GDM1 (cell line): ENCODE results near the gene RERE.
"Not testable (repeated sequence)": the region's sequence is repeated elsewhere in the genome, so short reads cannot be mapped to it uniquely, and the experiment has no call there.

Experiments used
- DNase-seq: peaks from one replicate; lab custom pipeline; 2025; lab: John Stamatoyannopoulos, UW

Gene RERE

DNA sequence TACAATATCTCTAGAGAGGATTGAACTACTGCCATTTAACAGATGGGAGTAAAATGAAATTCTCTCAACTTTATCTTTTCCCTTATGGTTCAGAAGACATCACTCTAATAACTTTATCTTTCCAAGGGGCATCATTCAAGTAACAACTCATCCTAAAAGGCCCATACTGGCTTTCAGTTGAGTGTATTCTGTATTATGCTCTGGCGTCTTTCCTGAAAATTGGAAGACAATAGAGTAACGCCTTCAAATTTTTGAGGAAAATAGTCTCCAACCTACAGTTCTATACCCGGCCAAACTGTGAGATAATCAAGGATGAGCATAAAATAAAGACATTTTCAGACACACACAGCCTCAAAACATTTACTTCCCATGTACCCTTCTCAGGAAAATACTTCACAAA, 103.3 kb downstream of the RERE start:
- no peak for DNase-seq

DNA sequence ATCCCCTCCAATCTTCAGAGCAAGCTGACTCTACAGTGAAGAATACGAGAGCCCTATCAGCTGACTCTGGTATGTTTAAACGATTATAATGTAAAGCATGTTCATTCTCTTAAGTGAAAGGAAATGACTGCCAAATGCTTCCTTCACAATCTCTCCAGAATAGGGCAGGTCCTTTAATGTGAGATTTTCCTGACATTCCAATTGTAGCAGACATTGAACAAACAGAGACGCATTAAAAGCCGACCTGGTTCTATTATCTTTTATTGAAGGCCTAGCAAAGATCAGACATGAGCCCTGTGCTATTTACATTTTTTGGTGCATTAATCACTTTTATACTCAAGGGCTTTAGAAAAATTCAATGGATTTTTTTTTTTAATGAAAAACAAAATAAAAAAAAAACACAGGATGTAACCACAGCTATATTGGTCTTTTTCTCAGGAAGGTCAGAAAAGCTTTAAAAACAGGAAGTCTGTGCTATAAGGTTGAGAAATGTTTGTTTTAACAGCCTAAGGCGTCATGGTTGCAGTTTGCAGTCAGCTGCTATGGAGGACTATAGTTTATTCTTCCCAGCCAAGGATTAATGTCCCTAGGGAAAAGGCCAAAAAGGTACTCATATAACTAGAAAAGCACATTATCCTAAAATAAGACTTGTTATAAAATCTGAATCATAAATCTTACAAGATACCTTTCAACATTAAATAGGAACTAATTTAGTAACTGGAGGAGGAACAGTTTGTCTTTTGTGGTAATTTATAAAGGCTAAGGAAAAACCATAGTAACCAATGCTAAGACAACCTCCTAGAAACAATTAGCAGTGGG, 104.8 kb downstream of the RERE start:
- peak; percentile 14 for DNase-seq

DNA sequence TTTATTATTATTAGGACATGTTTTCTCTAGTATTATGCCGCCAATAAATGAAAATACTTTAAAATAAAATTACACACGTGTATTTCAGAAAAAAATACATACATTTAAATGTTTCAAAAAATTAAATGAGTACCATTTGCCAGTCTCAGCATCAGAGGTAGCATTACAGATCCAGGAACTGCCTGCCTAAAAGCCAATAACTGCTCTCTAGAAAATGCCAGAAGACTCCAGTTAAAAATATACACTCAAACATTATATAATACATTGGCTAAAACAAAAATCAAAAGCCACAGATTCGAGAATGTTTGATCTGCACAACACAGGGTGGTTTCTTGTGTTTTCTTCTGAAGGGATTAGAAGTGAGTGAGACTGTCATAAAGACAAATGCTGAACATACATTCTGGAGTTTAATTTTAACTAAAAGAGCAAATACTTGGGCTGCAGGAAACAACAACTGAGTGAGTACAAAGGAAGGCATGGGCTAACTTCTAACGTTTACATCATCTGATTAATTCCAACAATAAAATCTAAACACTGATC, 105.5 kb downstream of the RERE start:
- DNase-seq: no peak

DNA sequence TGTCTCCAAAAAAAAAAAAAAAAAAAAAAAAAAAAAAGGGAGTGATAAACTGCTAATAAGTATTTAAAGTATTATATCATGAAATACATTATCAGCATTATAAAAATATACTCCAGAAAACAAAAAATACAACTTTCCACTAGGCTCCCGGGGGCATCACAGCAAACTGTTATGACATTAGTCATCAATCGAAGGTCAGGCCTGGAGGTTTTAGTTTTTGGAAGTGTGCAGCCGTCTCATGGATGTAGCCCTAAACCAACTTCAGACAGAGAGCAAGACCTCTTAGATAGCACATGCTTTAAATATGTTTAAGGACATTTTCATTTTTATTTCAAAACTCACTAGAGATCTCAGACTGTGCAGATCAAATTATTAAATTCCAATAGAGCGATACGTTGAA, 106.3 kb downstream of the RERE start:
- no peak for DNase-seq

DNA sequence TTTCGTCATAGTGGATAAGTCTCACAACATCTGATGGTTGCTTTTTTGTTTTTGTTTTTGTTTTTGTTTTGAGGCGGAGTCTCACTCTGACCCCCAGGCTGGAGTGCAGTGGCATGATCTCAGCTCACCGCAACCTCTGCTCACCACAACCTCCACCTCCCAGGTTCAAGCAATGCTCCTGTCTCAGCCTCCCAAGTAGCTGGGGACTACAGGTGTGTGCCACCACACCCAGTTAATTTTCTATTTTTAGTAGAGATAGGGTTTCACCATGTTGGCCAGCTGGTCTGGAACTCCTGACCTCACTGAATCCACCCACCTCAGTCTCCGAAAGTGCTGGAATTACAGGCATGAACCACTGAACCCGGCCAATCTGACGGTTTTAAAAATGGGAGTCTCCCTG, 109.2 kb downstream of the RERE start:
- no peak for DNase-seq

DNA sequence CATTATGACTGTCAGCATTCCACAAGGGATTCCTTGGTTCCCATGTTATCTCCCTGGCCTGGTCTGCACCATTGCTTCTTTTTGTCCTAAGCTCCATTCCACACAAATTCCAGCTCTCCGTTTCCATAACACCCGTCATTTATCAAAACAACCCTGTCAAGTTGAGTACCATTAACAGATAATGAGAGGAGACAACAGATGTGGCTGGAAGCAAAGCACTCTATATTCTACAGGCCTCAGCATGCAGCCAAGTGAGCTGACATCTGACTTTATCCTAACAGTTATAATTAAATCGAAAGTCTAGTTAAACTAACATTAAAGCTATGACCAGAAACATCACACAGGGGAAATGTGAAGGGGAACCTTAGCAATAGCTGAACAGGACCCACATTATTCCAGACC, 110.4 kb downstream of the RERE start:
- no peak for DNase-seq

DNA sequence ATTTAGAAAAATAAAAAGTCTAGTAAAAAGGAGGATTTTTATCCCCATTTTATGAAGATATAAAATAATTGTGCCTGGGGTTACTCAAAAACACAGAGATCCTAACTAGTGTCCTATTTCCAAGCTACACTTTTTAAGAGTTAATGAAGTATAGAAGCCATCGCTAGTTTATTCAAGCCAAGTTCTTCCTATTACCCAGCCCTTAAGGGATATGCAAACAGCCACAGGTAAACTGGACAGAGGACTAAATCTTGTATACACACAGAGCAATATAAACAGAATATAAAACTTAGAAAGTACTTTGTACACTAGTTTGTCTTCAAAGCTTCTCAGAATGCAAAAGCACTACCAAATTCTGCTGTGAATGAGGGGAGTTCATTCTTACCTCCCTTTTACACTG, 111.1 kb downstream of the RERE start:
- DNase-seq: no peak

DNA sequence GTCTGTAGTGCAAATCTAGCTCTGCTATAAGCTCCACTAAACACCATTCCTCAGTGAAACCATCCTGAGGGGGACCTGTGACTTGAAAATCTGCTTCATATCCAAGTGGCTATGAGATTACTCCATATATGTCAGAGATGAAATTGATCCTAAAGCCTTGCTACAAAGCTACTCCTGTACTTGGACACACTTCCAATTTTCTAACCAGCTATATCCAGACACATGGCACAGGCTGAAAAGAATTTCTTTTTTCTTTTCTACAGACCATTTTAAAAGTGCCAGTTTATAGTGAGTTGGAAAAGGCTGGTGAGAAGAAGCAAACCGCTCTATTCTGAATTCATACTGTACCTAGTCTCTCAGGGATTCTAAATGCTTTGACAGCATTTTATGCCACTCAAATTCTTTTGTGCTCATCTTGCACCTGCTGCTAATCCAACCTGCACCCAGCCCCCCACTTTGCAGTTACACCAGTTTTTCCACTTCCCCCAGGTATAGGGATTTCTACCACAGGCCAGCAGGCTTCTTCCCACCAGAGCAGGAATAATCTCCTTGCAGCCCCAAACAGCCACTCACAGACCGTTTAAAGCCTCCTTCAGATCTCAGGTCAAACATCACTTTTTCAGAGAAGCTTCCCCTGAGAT, 112.5 kb downstream of the RERE start:
- DNase-seq: no peak

DNA sequence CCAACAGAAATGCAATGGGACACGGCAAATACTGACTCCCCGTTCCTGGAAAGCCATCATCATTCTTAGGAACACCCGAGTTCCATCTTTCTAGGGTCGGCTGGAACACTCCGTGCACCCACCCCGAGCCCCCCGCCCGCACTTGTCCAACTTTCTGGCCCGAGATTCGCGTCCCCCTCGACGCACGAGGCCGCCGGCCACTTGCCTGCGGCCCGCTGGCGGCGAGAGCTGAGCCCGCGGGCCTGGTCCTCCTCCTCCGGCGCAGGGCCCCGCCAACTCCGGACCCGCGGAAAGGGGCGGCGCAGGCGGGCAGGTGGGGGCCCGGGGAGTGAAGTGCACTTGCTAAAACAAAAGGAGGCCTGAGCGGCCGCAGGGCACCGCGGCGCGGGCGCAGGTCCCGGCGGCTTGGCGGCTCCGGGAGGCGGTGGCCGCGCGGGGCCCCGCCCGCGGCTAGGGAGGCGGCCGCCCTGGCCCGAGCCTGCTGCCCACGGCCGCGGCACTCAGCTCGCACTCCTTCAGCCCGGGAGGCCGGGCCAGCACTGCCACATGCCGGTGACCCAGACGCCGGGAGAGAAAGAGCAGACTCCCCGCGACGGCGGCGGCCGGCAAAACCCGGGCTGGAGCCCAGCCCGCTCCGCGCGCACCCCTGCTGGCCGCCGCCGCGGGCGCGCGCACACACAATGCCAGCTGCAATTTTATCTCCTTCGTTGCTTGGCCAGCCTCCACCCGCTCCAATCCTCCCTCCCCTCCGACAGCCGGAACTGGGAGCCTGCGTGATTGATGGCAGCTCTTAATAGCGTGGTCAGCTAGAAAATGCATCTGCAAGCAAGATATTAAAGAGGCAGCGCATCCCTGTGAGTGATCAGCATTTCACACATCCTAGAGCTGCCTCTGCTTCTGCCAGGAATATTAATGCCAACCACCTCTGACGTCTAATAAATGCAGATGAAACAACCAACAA, 114.3 kb downstream of the RERE start:
- peak; percentile 56 for DNase-seq

DNA sequence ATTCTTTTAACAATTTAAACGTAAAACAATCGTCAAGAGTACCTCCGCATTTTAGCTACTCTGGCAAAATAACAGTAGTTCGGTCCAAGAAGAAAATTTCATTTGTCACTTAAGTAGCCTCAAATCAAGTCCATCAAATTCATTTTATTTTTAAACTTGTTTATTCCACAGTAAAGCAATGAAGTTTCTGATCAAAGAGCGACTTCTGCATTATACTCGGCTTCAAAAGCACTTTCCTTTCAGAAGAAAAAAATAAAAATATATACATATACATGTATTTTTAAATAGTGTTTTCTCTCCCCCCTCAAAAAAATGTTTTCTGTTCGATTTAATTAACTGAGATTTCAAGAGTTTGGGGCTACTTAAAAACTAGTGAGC, 115.0 kb downstream of the RERE start:
- DNase-seq: no peak

DNA sequence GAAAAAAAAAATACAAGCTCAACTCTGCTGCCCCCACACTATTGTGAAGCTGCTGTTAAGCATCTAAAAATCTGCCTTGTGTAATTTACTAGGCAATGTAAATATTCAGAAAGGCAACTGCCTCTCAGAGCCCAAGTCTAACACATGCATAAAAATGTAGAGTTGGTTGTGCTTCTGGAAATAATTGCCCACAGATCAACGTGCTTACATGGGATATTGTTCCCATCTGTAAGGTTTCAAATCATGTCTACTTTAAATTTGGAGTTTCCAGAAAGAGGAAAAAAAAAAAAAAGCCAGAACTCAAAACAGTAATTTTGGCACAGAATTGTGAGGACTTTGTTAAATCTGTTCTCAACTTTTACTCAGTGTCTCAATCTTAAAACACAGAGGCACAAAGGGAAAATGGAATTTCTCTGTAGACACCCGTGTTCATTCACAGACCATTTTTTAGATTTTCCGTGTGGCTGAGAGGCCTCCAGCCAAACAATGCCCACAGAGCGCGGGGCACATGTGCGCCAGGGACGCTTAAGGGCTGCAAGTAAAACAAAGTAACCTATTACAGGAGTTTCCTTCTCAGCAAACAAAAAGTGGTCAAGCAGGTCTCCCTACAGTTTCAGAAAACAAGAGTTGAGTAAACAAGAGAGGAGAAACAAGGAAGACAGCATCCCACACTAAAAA, 115.5 kb downstream of the RERE start:
- DNase-seq: no peak

DNA sequence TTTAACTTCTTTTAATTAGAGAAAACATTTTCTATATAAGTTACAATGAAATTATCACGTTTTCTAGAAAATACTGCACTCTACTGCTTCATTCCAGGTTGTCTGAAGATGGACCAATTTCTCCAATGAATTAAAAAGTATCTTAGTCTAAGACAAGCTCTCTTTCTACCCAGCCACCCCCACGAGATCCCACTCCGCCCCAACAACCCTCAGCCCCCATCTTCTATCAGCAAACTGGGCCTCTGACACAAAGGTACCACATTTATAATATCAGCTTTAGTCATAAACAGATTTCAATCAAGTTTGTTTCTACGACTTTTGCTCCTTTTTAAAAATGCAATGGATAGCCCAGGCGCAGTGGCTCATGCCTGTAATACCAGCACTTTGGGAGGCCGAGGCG, 117.8 kb downstream of the RERE start:
- DNase-seq: no peak

DNA sequence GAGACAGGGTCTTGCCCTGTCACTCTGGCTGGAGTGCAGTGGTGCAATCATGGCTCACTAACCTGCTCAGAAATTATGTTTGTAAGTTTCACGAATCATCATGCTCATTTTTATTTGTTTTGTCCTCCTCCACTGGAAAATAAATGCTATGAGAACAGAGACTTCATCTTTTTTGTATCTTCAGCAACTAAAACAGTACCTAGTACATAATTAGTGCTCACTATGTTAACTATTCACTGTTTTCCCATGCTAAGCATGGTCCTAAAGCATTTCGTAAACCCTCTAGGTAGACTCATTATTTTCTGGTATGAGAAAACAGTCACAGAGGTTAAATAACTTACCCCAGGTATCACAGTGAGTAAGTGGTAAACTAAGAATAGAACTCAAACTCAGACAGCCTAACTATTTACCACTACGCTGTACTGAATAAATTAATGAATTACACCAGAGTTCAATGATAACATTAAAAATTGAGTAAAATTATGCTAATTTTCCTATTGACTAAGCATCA, 118.4 kb downstream of the RERE start:
- DNase-seq: no peak

DNA sequence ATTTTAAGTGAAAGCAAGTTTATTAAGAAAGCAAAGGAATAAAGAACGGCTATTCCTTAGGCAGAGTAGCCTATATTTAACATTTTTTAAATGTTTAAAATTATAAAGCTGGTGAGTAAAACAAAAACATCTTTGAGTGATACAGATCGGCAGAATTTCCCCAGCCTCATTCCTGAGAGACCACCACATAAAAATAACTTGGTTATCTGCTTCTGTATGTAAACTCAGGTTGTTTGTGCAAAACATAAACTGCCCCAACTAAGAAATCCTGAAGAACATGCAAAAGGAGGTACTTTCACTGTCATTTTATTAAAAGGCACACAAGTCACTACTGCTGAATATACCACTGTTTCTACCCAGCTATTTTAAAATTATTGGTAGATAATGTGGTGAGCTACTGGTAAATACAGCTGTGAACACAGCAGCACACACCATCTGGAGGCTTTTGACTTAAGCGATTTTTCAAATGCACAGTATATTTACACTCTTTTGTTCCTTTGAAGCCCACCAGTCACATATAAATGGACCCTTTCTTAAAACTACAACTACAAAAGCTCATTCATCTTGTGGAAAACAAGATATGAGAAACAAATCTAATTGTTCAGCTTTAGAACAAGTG, 119.3 kb downstream of the RERE start:
- DNase-seq: no peak

DNA sequence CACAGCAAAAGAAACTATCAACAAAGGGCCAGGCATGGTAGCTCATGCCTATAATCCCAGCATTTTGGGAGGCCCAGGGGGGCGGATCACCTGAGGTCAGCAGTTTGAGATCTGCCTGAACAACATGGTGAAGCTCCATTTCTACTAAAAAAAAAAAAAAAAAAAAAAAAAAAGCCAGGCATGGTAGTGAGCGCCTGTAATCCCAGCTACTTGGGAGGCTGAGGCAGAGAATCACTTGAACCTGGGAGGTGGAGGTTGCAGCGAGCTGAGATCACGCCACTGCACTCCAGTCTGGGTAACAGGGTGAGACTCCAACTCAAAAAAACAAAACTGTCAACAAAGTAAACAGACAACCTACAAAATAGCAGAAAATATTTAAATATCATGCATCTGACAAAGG, 122.0 kb downstream of the RERE start:
- DNase-seq: not testable (repeated sequence)

DNA sequence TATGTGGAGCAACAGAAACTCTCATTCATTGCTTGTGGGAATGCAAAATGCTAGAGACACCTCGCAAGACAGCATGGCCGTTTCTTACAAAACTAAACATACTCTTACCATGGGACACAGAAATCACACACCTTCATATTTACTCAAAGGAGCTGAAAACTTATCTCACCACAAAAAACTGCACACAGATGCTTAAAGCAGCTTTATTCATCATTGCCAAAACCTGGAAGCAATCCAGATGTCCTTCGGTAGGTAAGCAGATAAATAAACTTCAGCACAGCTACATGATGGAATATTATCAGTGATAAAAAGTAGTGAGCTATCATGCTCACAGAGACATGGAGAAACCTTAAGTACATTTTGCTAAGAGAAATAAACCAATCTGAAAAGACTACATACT, 124.3 kb downstream of the RERE start:
- DNase-seq: no peak

DNA sequence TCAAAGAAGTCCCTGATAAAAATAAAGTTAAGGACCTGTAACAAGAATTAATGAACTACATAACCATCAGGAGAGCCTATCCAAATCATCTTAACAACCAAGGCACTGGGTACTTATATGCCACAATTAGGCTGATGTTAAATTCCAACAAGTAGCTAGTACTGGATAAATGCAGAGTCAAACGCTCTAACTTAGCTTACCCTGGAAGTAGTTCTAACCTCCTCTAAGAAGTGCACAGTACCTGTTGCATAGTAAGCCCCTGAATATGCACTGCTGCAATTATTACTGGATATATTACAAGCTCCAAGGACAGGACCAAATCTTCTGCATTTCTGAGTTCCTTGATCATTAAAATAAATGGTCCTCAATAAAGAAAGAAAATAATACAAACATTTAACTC, 125.8 kb downstream of the RERE start:
- DNase-seq: no peak

DNA sequence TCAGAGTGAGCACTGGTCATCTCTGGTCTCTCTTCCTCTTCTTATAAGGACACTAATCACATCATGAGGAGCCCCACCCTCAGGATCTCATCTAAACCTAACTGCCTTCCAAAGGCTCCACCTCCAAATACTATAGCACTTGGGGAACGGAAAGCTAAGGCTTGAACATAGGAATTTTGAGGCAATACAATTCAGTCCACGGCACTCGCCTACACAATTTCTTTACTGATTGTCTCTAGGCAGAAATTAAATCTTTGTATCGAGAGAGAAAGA, 127.3 kb downstream of the RERE start:
- no peak for DNase-seq

DNA sequence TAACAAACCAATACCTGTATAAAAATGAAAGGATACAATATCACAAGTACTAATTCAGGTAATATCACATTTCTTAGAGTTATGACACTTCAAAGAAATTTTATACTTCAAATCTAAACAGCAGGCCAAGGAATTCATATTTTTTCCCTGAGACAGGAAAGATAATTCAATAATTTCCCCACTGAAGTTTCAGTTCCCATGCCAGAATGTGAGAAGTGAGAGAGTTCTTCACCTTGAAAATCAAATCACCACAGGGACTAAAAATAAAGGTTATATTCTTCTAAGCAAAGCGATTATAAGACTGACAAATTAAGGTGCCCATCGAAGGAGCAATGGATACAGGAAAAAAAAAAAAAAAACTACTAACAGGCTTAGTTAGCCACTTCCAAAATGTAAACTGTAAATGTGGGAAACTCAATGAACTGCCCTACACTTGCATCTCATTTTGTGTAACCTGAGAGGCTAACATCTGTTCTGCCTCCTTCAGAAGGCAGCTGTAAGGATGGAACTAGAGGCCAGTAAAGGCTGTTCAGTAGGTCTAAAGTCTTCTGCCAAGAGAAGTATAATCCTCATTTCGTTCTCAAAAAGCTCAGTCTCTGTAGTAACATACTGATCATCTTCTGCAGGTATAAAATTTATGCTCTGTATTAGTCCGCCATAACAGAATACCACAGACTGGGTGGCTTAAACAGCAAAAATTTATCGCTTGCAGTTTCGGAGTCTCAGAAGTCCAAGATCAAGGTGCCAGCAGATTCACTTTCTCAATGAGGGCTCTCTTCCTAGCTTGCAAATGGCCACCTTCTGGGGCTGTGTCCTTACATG, 127.8 kb downstream of the RERE start:
- DNase-seq: no peak

DNA sequence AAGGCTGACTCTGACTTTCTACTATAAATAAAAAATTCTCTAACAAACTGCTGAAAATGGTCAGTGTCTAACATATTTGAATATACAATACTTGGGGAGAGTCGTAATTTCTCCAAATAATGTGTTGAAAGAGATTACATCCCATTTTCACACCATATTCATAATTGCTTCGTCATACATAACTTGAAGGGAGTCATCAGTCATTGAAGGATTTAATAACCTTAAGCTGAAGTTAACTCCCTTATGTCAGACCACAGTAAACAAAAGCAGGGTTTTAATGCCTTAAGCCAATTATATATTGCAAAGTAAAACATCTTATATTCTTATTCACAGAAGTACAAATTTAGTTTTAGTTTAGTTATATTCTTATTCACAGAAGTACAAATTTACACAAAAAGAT, 129.9 kb downstream of the RERE start:
- DNase-seq: no peak

DNA sequence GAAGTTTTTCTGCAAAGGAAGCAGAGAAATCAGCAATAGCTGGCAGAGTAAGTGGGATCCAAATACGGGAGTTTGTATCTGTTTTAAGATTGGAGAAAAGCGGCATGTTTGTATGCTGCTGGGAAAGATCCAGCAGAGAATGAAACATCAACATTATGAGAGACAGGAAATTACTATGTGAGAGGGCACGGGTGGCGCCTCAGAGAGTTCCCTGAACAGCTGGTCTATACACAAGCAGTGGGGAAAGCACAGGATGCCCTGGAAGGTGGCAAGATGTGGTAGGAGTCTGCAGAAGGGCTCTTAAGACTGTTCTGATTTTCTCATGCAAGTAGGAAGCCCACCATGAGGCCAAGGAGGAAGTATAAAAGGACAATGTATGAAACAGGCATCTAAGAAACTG, 130.4 kb downstream of the RERE start:
- DNase-seq: no peak
